GM19455 (cell line): Measurements from ENCODE around the gene RAPGEF6.

Source experiments
- ATAC-seq: cut with Tn5 transposase; IDR thresholded peaks from one replicate; pipeline ENCODE4 v1.9.1; 2021; ENCODE audit not compliant: unreplicated experiment

The RAPGEF6 gene

GRCh38 chr5:131550606-131551005 is 84.4 kb downstream of the RAPGEF6 start:
- ATAC-seq: no peak

- ATAC-seq: no peak
These were observed 86.9 kb downstream of the RAPGEF6 start for GRCh38 chr5:131548176-131548575.

- ATAC-seq: no peak
These were observed 89.2 kb downstream of the RAPGEF6 start for GRCh38 chr5:131545845-131546244.

- no peak for ATAC-seq
These were observed 92.3 kb downstream of the RAPGEF6 start for GRCh38 chr5:131542723-131543122.

- no peak for ATAC-seq
These were observed 93.3 kb downstream of the RAPGEF6 start for GRCh38 chr5:131541762-131542161.

- ATAC-seq: no peak
These were observed 94.0 kb downstream of the RAPGEF6 start for GRCh38 chr5:131541071-131541470.

- no peak for ATAC-seq
These were observed 95.8 kb downstream of the RAPGEF6 start for GRCh38 chr5:131539251-131539650.

GRCh38 chr5:131538177-131538593 is 96.8 kb downstream of the RAPGEF6 start:
- ATAC-seq: no peak

GRCh38 chr5:131536850-131537448 is 98.1 kb downstream of the RAPGEF6 start:
- ATAC-seq: no peak

- peak; percentile 91 for ATAC-seq
These were observed 98.7 kb downstream of the RAPGEF6 start for GRCh38 chr5:131536211-131536826.

GRCh38 chr5:131534974-131535373 is 100.1 kb downstream of the RAPGEF6 start:
- ATAC-seq: no peak

GRCh38 chr5:131533836-131534235 is 101.2 kb downstream of the RAPGEF6 start:
- no peak for ATAC-seq

GRCh38 chr5:131532031-131532640 is 102.9 kb downstream of the RAPGEF6 start:
- ATAC-seq: no peak

GRCh38 chr5:131530706-131531331 is 104.2 kb downstream of the RAPGEF6 start:
- no peak for ATAC-seq

GRCh38 chr5:131528682-131529081 is 106.3 kb downstream of the RAPGEF6 start:
- no peak for ATAC-seq

GRCh38 chr5:131525805-131526204 is 109.2 kb downstream of the RAPGEF6 start:
- ATAC-seq: no peak

GRCh38 chr5:131524431-131524830 is 110.6 kb downstream of the RAPGEF6 start:
- ATAC-seq: no peak

GRCh38 chr5:131523500-131524185 is 111.4 kb downstream of the RAPGEF6 start:
- ATAC-seq: no peak

- no peak for ATAC-seq
These were observed 113.8 kb downstream of the RAPGEF6 start for GRCh38 chr5:131521252-131521651.

- ATAC-seq: no peak
These were observed 119.7 kb downstream of the RAPGEF6 start for GRCh38 chr5:131515348-131515747.
